ENCODE data around the gene TCTN1.

- TF ChIP-seq CTCF (IDR thresholded peaks at IDR 0.05; ENCODE audit: low read length) = no peak
- TF ChIP-seq EZH2 (optimal IDR thresholded peaks at IDR 0.05; ENCODE audit: low read depth, low read length) = no peak
- TF ChIP-seq EZH2phosphoT487 (IDR thresholded peaks at IDR 0.05; ENCODE audit: low read length) = no peak
These were observed 42.2 kb downstream of the TCTN1 start for GRCh38 chr12:110656071-110656655.

Measured in MM.1S (cell line).